ENCODE measurements around the gene GBA2. TPM values are rescaled to one million over a fixed set of nuclear protein-coding genes. Genes with fewer than 3 reads are reported as not detected.
A peak's percentile ranks its signal among the peaks of the same experiment; 100 is the strongest.

GBA2 gene
- total RNA-seq, 2 donors from 2014 or later: 64.1 to 76.3 TPM

GRCh38 chr9:35706951-35707350, 42.1 kb downstream of the GBA2 start:
- no peaks in the 10 kb centered on the region for H3K9me3 ChIP-seq
- peaks cover 0 to 18% of the 10 kb centered on the region in 2 donors for H3K4me1 ChIP-seq
- TF ChIP-seq CTCF (IDR thresholded peaks at IDR 0.05): no peak
- DNase-seq (ENCODE audit: low spot score): no peak
- H3K4me3 ChIP-seq: no peak overlapping the region
- no peaks in the 10 kb centered on the region for H3K27me3 ChIP-seq
- H3K36me3 ChIP-seq: peaks cover 99% of the 10 kb centered on the region
- no peak overlapping the region for H3K27ac ChIP-seq

- H3K4me1 ChIP-seq: peaks cover 0 to 13% of the 10 kb centered on the region in 2 donors
- no peaks in the 10 kb centered on the region for H3K9me3 ChIP-seq
- no peak overlapping the region for H3K4me3 ChIP-seq
- TF ChIP-seq CTCF (IDR thresholded peaks at IDR 0.05): no peak
- no peak for DNase-seq (ENCODE audit: low spot score)
- H3K27me3 ChIP-seq: no peaks in the 10 kb centered on the region
- H3K27ac ChIP-seq: no peak overlapping the region
- H3K36me3 ChIP-seq: peaks cover 99% of the 10 kb centered on the region
Observed at GRCh38 chr9:35705836-35706430, 43.1 kb downstream of the GBA2 start.

- no peak for TF ChIP-seq CTCF (IDR thresholded peaks at IDR 0.05)
- Histone ChIP-seq H3K4me3 (no peak overlapping the region), H3K27me3 (no peaks in the 10 kb centered on the region), H3K36me3 (peaks cover 99% of the 10 kb centered on the region), H3K4me1 (peaks cover 0 to 17% of the 10 kb centered on the region in 2 donors), H3K9me3 (no peaks in the 10 kb centered on the region), H3K27ac (peak overlapping the region in 1 of 2 donors; percentile 10)
- no peak for DNase-seq (ENCODE audit: low spot score)
Observed at GRCh38 chr9:35705372-35705771, 43.7 kb downstream of the GBA2 start.

- peaks cover 100% of the 10 kb centered on the region for H3K36me3 ChIP-seq
- peaks cover 0 to 21% of the 10 kb centered on the region in 2 donors for H3K4me1 ChIP-seq
- no peak for TF ChIP-seq CTCF (IDR thresholded peaks at IDR 0.05)
- no peak for DNase-seq (ENCODE audit: low spot score)
- no peaks in the 10 kb centered on the region for H3K9me3 ChIP-seq
- no peak overlapping the region for H3K4me3 ChIP-seq
- no peaks in the 10 kb centered on the region for H3K27me3 ChIP-seq
- H3K27ac ChIP-seq: peak overlapping the region; percentile 12 to 45
Observed at GRCh38 chr9:35703906-35704672, 44.9 kb downstream of the GBA2 start.

- peaks cover 100% of the 10 kb centered on the region for H3K36me3 ChIP-seq
- TF ChIP-seq CTCF (IDR thresholded peaks at IDR 0.05): no peak
- peaks cover 0 to 21% of the 10 kb centered on the region in 2 donors for H3K4me1 ChIP-seq
- no peaks in the 10 kb centered on the region for H3K27me3 ChIP-seq
- no peak overlapping the region for H3K27ac ChIP-seq
- H3K9me3 ChIP-seq: no peaks in the 10 kb centered on the region
- no peak overlapping the region for H3K4me3 ChIP-seq
- no peak for DNase-seq (ENCODE audit: low spot score)
Observed at GRCh38 chr9:35702696-35703095, 46.3 kb downstream of the GBA2 start.

Data from right atrium auricular region (tissue), 2 donors.